NT2/D1 (cell line): ENCODE results near the gene CD48.

Source experiments
- SUZ12 ChIP-seq: IDR thresholded peaks from 2 replicates; pipeline ENCODE4 v1.6.1; 2011; ENCODE audit not compliant: insufficient read length, insufficient read depth; ENCODE audit errors: extremely low read depth
- YY1 ChIP-seq: IDR thresholded peaks from 2 replicates; pipeline ENCODE4 v1.6.1; 2011; ENCODE audit not compliant: insufficient read length, insufficient read depth
- ZNF274 ChIP-seq: IDR thresholded peaks from 2 replicates; pipeline ENCODE4 v1.6.1; 2011; ENCODE audit warnings: mild to moderate bottlenecking, low read depth, low read length

- no peak for TF ChIP-seq YY1
- TF ChIP-seq SUZ12 = no peak
- TF ChIP-seq ZNF274 = no peak
These were observed 36.7 kb upstream of the CD48 start for GRCh38 chr1:160748181-160748877.
